ENCODE data around the gene CUL4A.
A peak's percentile ranks its signal among the peaks of the same experiment; 100 is the strongest.
"Not testable (repeated sequence)": the region's sequence is repeated elsewhere in the genome, so short reads cannot be mapped to it uniquely, and the experiment has no call there.

Gene CUL4A

GRCh38 chr13:113226873-113227450 lies 17.5 kb downstream of the CUL4A start:
- no peak for DNase-seq
- in situ Hi-C loops (cut with HindIII; ENCODE audit: low pct_ligation_motif_present, low pct_unique_long_range_greater_than_20kb, low sequenced_read_pairs), result no loop called here

- DNase-seq, result no peak
- in situ Hi-C loops (cut with HindIII; ENCODE audit: low pct_ligation_motif_present, low pct_unique_long_range_greater_than_20kb, low sequenced_read_pairs), result no loop called here
These were observed 19.7 kb downstream of the CUL4A start for GRCh38 chr13:113229161-113229560.

GRCh38 chr13:113229791-113230190 lies 20.4 kb downstream of the CUL4A start:
- in situ Hi-C loops (cut with HindIII; ENCODE audit: low pct_ligation_motif_present, low pct_unique_long_range_greater_than_20kb, low sequenced_read_pairs), result no loop called here
- DNase-seq, result no peak

- no peak for DNase-seq
- in situ Hi-C loops (cut with HindIII; ENCODE audit: low pct_ligation_motif_present, low pct_unique_long_range_greater_than_20kb, low sequenced_read_pairs), result no loop called here
These were observed 22.1 kb downstream of the CUL4A start for GRCh38 chr13:113231306-113232207.

- in situ Hi-C loops (cut with HindIII; ENCODE audit: low pct_ligation_motif_present, low pct_unique_long_range_greater_than_20kb, low sequenced_read_pairs), result no loop called here
- no peak for DNase-seq
These were observed 23.0 kb downstream of the CUL4A start for GRCh38 chr13:113232208-113233003.

- in situ Hi-C loops (cut with HindIII; ENCODE audit: low pct_ligation_motif_present, low pct_unique_long_range_greater_than_20kb, low sequenced_read_pairs), result no loop called here
- DNase-seq, result no peak
These were observed 23.7 kb downstream of the CUL4A start for GRCh38 chr13:113233101-113233500.

- in situ Hi-C loops (cut with HindIII; ENCODE audit: low pct_ligation_motif_present, low pct_unique_long_range_greater_than_20kb, low sequenced_read_pairs), result no loop called here
These were observed 29.1 kb downstream of the CUL4A start for GRCh38 chr13:113238536-113238935.

GRCh38 chr13:113239357-113239756 lies 29.9 kb downstream of the CUL4A start:
- in situ Hi-C loops (cut with HindIII; ENCODE audit: low pct_ligation_motif_present, low pct_unique_long_range_greater_than_20kb, low sequenced_read_pairs), result no loop called here
- no peak for DNase-seq

More at GRCh38 chr13:113238536-113238935, 29.1 kb downstream of the CUL4A start:
- no peak for DNase-seq

- no peak for DNase-seq
- in situ Hi-C loops (cut with HindIII; ENCODE audit: low pct_ligation_motif_present, low pct_unique_long_range_greater_than_20kb, low sequenced_read_pairs), result no loop called here
These were observed 30.6 kb downstream of the CUL4A start for GRCh38 chr13:113239986-113240385.

- DNase-seq; in situ Hi-C loops (cut with HindIII; ENCODE audit: low pct_ligation_motif_present, low pct_unique_long_range_greater_than_20kb, low sequenced_read_pairs): not testable (repeated sequence)
These were observed 32.2 kb downstream of the CUL4A start for GRCh38 chr13:113241623-113242022.

GRCh38 chr13:113243847-113244246 lies 34.4 kb downstream of the CUL4A start:
- in situ Hi-C loops (cut with HindIII; ENCODE audit: low pct_ligation_motif_present, low pct_unique_long_range_greater_than_20kb, low sequenced_read_pairs), result no loop called here

GRCh38 chr13:113245849-113246796 lies 36.7 kb downstream of the CUL4A start:
- in situ Hi-C loops (cut with HindIII; ENCODE audit: low pct_ligation_motif_present, low pct_unique_long_range_greater_than_20kb, low sequenced_read_pairs), result no loop called here
- DNase-seq, result peak; percentile 29

More at GRCh38 chr13:113243847-113244246, 34.4 kb downstream of the CUL4A start:
- DNase-seq, result no peak

- in situ Hi-C loops (cut with HindIII; ENCODE audit: low pct_ligation_motif_present, low pct_unique_long_range_greater_than_20kb, low sequenced_read_pairs), result no loop called here
These were observed 43.2 kb downstream of the CUL4A start for GRCh38 chr13:113252516-113253095.

GRCh38 chr13:113257908-113258307 lies 48.5 kb downstream of the CUL4A start:
- in situ Hi-C loops (cut with HindIII; ENCODE audit: low pct_ligation_motif_present, low pct_unique_long_range_greater_than_20kb, low sequenced_read_pairs); DNase-seq: not testable (repeated sequence)

More at GRCh38 chr13:113252516-113253095, 43.2 kb downstream of the CUL4A start:
- DNase-seq, result no peak

GRCh38 chr13:113258321-113259054 lies 49.1 kb downstream of the CUL4A start:
- in situ Hi-C loops (cut with HindIII; ENCODE audit: low pct_ligation_motif_present, low pct_unique_long_range_greater_than_20kb, low sequenced_read_pairs), result no loop called here
- DNase-seq, result no peak

GRCh38 chr13:113260996-113261395 lies 51.6 kb downstream of the CUL4A start:
- DNase-seq, result no peak
- in situ Hi-C loops (cut with HindIII; ENCODE audit: low pct_ligation_motif_present, low pct_unique_long_range_greater_than_20kb, low sequenced_read_pairs), result no loop called here

- DNase-seq; in situ Hi-C loops (cut with HindIII; ENCODE audit: low pct_ligation_motif_present, low pct_unique_long_range_greater_than_20kb, low sequenced_read_pairs): not testable (repeated sequence)
These were observed 53.6 kb downstream of the CUL4A start for GRCh38 chr13:113263016-113263415.

Measured in ACHN (cell line).